OCI-LY7 (cell line): ENCODE data around the gene LRPAP1.

ENCODE experiments used
- EZH2phosphoT487 ChIP-seq: fragments of 200-600 bp; sonication (generic); IDR thresholded peaks from 2 replicates; pipeline ENCODE4 v1.6.1; 2018; ENCODE audit warnings: low read depth, borderline replicate concordance, mild to moderate bottlenecking, mixed run types, antibody characterized with exemption, low read length, moderate library complexity, mixed read lengths
- TF ChIP-seq, protein P1 (sequence below): fragments of 200-600 bp; sonication (generic); conservative IDR thresholded peaks from 2 replicates; pipeline ENCODE4 v1.5.1; 2014; ENCODE audit warnings: mild to moderate bottlenecking, antibody characterized with exemption, low read length, moderate library complexity, mixed read lengths

DNA sequence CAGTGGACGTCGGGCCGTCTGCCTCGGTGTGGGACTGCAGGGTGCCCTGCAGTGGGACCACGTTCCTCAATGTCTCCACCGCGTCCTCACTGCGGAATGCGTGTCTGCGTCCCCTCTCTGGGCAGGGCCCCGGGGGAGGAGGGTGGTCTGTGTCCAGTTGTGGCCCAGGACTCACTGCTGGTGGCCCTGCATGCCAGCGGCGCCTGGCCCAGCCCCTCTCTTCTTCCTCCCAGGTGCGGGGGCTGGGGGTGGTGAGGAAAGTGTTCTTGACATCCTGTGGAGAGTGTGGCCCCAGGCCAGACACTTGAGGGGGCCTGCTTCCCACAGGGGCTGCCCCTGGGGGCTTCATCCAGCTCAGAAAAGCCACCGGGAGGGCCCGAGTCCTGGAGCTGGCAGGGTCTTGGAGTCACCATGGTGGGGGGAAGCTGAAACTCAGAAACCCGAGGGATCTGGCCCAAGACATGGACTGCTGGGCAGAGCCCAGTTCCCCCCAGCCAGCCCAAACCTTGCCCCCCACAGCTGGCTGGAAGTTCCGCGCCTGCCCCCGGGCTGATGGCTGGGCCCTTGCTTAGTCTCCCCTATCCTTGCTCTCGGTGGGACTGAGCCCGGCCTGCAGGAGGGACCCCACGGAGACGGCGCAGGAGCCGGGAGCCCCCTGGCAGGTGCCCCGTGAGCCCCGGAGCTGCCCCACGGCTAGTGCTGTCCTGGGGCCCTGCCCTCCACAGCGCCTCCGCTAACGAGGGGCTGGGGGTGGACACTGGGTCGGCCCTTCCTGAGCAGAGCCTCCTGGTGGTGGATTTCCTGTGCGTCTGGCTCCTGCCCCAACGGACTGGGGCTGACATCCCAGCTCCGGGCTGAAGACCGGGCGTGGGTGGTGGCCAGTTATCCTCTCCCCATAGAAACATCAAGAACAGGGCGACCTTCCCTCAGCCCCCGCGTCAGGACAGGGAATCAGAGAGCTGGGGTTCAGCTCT, 66.2 kb downstream of the LRPAP1 start:
- TF ChIP-seq, protein P1, sequence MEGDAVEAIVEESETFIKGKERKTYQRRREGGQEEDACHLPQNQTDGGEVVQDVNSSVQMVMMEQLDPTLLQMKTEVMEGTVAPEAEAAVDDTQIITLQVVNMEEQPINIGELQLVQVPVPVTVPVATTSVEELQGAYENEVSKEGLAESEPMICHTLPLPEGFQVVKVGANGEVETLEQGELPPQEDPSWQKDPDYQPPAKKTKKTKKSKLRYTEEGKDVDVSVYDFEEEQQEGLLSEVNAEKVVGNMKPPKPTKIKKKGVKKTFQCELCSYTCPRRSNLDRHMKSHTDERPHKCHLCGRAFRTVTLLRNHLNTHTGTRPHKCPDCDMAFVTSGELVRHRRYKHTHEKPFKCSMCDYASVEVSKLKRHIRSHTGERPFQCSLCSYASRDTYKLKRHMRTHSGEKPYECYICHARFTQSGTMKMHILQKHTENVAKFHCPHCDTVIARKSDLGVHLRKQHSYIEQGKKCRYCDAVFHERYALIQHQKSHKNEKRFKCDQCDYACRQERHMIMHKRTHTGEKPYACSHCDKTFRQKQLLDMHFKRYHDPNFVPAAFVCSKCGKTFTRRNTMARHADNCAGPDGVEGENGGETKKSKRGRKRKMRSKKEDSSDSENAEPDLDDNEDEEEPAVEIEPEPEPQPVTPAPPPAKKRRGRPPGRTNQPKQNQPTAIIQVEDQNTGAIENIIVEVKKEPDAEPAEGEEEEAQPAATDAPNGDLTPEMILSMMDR, result no peak
- no peak for TF ChIP-seq EZH2phosphoT487
